ENCODE results near the gene MEFV. TPM values are rescaled to one million over a fixed set of nuclear protein-coding genes. Genes with fewer than 3 reads are reported as not detected.

Gene MEFV
- total and polyA plus RNA-seq, 2 donors, result 0.58 to 0.80 TPM

GRCh38 chr16:3193221-3194212 is 62.9 kb downstream of the MEFV start:
- H3K4me1 ChIP-seq (ENCODE audit: insufficient read depth), result peaks cover 2% of the 10 kb centered on the region
- WGBS, result 64% methylated on average over 49 of the region's 49 CpGs
- H3K4me3 ChIP-seq (ENCODE audit: low read depth, low read length), result no peak overlapping the region

GRCh38 chr16:3192476-3193019 is 63.9 kb downstream of the MEFV start:
- 33% methylated on average over 36 of the region's 36 CpGs for WGBS
- H3K36me3 ChIP-seq (ENCODE audit: insufficient read depth), result no peaks in the 10 kb centered on the region
- peaks cover 2% of the 10 kb centered on the region for H3K4me1 ChIP-seq (ENCODE audit: insufficient read depth)
- H3K27ac ChIP-seq (ENCODE audit: low read depth), result no peak overlapping the region
- no peak for DNase-seq (ENCODE audit: extremely low spot score)
- H3K4me3 ChIP-seq (ENCODE audit: low read depth, low read length), result no peak overlapping the region

More at GRCh38 chr16:3193221-3194212, 62.9 kb downstream of the MEFV start:
- no peak overlapping the region for H3K27ac ChIP-seq (ENCODE audit: low read depth)
- no peak for DNase-seq (ENCODE audit: extremely low spot score)
- H3K36me3 ChIP-seq (ENCODE audit: insufficient read depth), result no peaks in the 10 kb centered on the region

Other genes starting within 250 kb of the MEFV start
- gene CLDN9, start 243.7 kb downstream of the MEFV start, total RNA-seq, result not detected
- 0.04 TPM for gene CLDN9, start 243.7 kb downstream of the MEFV start, polyA plus RNA-seq
- gene CLDN6, start 238.4 kb downstream of the MEFV start, total RNA-seq, result not detected
- not detected for gene CLDN6, start 238.4 kb downstream of the MEFV start, polyA plus RNA-seq
- 20.1 TPM for gene TNFRSF12A, start 236.3 kb downstream of the MEFV start, total RNA-seq
- 16.2 TPM for gene TNFRSF12A, start 236.3 kb downstream of the MEFV start, polyA plus RNA-seq
- gene HCFC1R1, start 232.7 kb downstream of the MEFV start, total RNA-seq, result 29.1 TPM
- gene HCFC1R1, start 232.7 kb downstream of the MEFV start, polyA plus RNA-seq, result 91.8 TPM
- gene THOC6, start 232.6 kb downstream of the MEFV start, total RNA-seq, result 9.8 TPM
- gene THOC6, start 232.6 kb downstream of the MEFV start, polyA plus RNA-seq, result 22.8 TPM
- gene BICDL2, start 219.7 kb downstream of the MEFV start, total RNA-seq, result 7.2 TPM
- gene BICDL2, start 219.7 kb downstream of the MEFV start, polyA plus RNA-seq, result 8.3 TPM
- gene MMP25, start 210.1 kb downstream of the MEFV start, total RNA-seq, result 0.32 TPM
- gene MMP25, start 210.1 kb downstream of the MEFV start, polyA plus RNA-seq, result 0.82 TPM
- gene IL32, start 191.0 kb downstream of the MEFV start, total RNA-seq, result 18.1 TPM
- gene IL32, start 191.0 kb downstream of the MEFV start, polyA plus RNA-seq, result 28.0 TPM
- not detected for gene ZSCAN10, start 157.3 kb downstream of the MEFV start, total RNA-seq
- not detected for gene ZSCAN10, start 157.3 kb downstream of the MEFV start, polyA plus RNA-seq
- gene ZNF205, start 144.0 kb downstream of the MEFV start, total RNA-seq, result 8.9 TPM
- 16.4 TPM for gene ZNF205, start 144.0 kb downstream of the MEFV start, polyA plus RNA-seq
- 4.0 TPM for gene ZNF213, start 121.6 kb downstream of the MEFV start, total RNA-seq
- gene ZNF213, start 121.6 kb downstream of the MEFV start, polyA plus RNA-seq, result 16.0 TPM
- not detected for gene OR1F1, start 68.4 kb downstream of the MEFV start, total RNA-seq
- gene OR1F1, start 68.4 kb downstream of the MEFV start, polyA plus RNA-seq, result not detected
- 15.2 TPM for gene ZNF200, start 21.5 kb downstream of the MEFV start, total RNA-seq
- 5.2 TPM for gene ZNF200, start 21.5 kb downstream of the MEFV start, polyA plus RNA-seq
- 39.7 TPM for gene ZNF263, start 26.9 kb upstream of the MEFV start, total RNA-seq
- gene ZNF263, start 26.9 kb upstream of the MEFV start, polyA plus RNA-seq, result 35.8 TPM
- gene TIGD7, start 48.8 kb upstream of the MEFV start, total RNA-seq, result 18.5 TPM
- gene TIGD7, start 48.8 kb upstream of the MEFV start, polyA plus RNA-seq, result 9.6 TPM
- gene ZNF75A, start 48.9 kb upstream of the MEFV start, total RNA-seq, result 45.4 TPM
- gene ZNF75A, start 48.9 kb upstream of the MEFV start, polyA plus RNA-seq, result 16.4 TPM
- 0.85 TPM for gene OR2C1, start 99.3 kb upstream of the MEFV start, total RNA-seq
- gene OR2C1, start 99.3 kb upstream of the MEFV start, polyA plus RNA-seq, result 0.09 TPM
- 7.9 TPM for gene ZSCAN32, start 144.4 kb upstream of the MEFV start, total RNA-seq
- gene ZSCAN32, start 144.4 kb upstream of the MEFV start, polyA plus RNA-seq, result 13.7 TPM
- gene ZNF174, start 144.6 kb upstream of the MEFV start, total RNA-seq, result 5.9 TPM
- gene ZNF174, start 144.6 kb upstream of the MEFV start, polyA plus RNA-seq, result 15.9 TPM
- 4.1 TPM for gene ZNF597, start 186.9 kb upstream of the MEFV start, total RNA-seq
- 1.9 TPM for gene ZNF597, start 186.9 kb upstream of the MEFV start, polyA plus RNA-seq
- gene NAA60, start 187.0 kb upstream of the MEFV start, total RNA-seq, result 15.8 TPM
- 47.1 TPM for gene NAA60, start 187.0 kb upstream of the MEFV start, polyA plus RNA-seq
- not detected for gene C16orf90, start 238.9 kb upstream of the MEFV start, total RNA-seq
- not detected for gene C16orf90, start 238.9 kb upstream of the MEFV start, polyA plus RNA-seq
- gene CLUAP1, start 244.4 kb upstream of the MEFV start, total RNA-seq, result 25.7 TPM
- gene CLUAP1, start 244.4 kb upstream of the MEFV start, polyA plus RNA-seq, result 26.0 TPM

Measured in urinary bladder (tissue), 4 donors.